GM21367 (cell line): ENCODE data around the gene FAM53A.

ENCODE experiments used
- ATAC-seq: cut with Tn5 transposase; IDR thresholded peaks from one replicate; pipeline ENCODE4 v1.9.1; 2021; ENCODE audit not compliant: unreplicated experiment

The FAM53A gene

DNA sequence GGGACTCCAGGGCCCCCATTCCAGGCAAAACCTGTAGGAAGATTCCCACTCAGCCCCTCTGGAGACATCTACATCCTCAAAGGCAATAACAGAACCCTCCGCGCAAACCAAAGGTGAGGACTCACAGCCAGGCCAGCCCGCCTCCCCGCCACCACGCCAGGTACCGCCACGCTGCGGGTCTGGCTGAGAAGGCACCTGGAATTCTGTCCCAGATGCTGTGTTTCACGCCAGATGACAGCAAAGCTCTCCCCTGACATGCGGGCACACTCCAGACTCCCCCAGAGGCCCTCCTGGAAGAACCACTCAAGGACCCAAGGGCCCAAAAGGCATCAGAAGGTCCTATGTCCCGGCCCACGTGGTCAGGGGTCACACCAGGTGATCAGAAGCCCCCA, 59.6 kb downstream of the FAM53A start:
- no peak for ATAC-seq

GRCh38 chr4:1623821-1624518, 60.1 kb downstream of the FAM53A start:
- ATAC-seq: no peak

DNA sequence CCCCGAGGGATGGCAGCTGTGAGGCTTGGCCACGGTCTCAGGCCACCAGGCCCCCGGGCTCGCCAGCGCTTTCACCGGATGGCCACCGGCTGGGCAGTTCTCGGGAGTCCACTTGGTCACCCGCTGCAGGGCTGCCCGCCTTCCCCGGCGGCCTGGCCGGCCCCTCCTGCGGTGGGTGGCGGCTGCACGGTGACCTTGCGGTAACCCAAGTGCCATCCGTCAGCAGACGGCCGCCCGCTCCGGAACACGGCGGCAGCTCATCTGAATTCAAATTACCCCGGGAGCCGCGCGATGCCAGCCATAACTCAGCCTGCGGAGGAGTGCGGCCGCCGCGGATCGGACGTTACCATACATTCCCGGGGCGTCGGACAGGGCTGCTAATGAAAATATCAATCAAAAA, 60.7 kb downstream of the FAM53A start:
- ATAC-seq: no peak

DNA sequence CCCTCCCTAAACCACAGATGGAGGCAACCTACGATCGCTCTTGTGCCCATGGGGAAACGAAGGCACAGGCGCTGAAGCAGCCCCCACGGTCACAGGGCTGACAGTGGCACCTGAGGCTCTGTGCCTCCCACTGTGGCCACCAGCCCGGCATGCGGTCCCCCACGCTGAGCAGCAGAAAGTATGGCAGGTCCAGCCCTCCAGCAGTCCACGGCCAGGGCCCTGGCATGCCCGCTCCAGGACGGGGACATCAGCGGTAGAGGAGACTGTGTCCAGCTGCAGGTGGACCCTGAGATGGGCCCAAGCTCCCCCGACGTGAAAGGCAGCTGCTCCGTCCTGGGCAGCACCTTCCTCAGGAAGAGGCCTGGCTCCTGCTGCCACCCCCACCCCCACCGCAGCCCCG, 61.2 kb downstream of the FAM53A start:
- ATAC-seq: no peak

- no peak for ATAC-seq
These were observed 61.9 kb downstream of the FAM53A start for GRCh38 chr4:1622238-1622637.

DNA sequence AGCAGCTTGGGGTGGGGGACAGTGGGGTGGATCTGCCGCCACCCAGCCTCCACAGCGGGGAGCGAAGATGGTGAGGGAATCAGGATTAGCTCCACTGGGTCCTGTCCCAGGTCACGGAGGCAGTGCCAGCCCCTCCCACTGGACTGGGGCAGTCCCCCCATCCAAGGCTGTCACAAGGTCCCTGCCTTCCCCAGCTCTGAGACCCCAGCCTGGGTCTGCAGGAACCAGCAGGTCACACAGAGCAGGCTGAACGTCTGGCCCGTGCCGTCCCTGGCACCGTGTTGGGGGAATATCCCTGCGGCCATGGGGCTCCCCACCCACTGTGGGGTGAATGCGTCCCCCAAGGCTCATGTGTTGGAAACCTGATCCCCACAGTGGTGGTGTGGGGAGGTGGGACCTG, 62.6 kb downstream of the FAM53A start:
- no peak for ATAC-seq

DNA sequence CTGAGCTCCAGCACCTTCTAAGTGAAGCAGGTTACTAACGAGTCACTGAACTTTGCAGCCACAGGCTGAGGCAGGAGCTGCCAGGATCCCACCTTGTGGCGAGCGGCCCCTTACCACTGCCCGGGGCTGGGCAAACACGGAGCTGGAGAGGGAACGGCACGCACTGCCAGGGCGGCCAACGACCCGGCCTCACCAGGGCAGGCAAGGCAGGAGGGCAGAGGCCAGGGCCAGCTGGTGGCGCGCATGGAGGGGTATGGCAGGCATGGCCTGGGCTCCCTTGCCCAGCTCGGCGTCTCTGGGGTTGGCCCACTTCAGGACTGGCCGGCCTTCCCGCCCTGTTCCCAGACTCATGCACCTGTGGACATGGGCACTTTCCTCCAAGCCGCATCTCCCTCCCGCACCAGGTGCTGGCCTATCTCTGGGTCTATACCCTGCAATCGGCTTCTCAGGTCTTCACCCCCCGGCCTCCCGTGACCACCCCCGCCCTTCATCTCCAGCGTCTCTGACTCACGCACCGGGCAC, 64.9 kb downstream of the FAM53A start:
- no peak for ATAC-seq

DNA sequence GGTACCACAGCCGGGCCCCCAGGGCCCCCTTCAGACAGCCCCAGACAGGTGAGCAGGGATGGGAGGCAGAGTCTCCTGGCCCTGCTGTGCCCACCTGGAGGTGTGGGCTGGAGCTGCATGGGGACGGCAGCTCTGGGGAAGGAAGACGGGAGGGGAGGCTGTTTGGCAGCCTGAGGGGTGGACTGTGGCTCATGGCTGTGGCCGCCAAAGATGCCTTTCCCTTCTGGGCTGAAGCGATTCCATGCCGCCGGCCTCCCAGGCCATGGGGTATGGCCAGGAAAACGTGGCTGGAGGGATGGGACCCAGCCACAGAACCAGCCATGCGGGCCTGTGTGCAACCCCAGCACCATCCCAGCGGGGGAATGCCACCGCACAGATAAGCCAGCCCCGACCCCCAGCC, 65.7 kb downstream of the FAM53A start:
- no peak for ATAC-seq

- no peak for ATAC-seq
These were observed 67.6 kb downstream of the FAM53A start for GRCh38 chr4:1616557-1616930.

DNA sequence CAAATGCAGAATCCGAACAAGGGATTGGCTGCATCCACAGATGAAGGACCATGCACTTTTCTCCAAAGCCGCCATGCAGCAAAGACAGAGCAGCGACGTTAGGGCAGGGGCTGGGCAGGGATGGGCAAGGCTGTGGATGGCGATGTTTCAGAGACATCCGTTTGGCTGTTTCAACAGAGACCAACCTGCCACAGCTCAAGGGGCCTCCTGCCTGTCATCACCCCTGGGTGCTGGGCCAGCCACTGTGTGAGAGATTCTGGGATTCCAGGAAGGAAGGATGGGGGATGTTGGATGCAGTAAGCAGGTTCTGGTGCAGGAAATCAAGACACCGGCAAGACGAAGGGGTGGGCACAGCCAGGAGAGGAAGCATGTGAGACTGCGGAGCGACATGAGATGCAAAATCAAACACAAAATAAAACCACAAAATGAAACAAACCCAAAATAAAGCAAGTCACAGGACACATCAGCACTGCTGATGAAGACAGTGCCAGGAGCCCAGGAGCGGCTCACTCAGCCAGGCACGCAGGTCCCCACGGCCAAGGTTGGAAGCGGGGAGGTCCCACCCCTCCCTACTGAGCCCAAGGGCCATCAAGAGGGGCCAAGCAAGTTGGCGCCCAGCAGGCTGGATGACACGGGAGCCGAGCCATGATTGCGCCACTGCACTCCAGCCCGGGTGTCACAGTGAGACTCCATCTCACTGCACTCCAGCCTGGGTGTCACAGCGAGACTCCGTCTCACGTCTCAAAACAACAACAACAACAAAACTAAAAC, 68.1 kb downstream of the FAM53A start:
- no peak for ATAC-seq

DNA sequence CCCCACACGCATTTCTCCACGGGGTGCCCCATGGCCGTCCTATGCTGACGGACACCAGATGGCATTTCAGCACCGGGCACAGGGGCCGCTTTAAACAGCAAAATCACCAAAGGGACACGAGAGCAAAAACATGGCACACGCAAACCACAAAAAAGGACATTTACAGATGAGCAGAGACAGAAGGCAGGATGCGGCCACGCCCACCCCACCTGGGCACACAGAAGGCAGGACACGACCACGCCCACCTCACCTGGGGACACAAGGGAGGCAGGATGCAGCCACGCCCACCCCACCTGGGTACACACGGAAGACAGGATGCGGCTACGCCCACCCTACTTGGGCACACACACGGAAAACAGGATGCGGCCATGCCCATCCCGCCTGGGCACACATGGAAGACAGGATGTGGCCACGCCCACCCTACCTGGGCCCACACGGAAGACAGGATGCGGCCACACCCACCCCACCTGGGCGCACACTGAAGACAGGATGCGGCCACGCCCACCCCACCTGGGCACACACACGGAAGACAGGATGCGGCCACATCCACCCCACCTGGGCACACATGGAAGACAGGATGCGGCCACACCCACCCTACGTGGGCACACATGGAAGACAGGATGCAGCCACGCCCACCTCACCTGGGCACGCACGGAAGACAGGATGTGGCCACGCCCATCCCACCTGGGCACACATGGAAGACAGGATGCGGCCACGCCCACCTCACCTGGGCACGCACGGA, 69.1 kb downstream of the FAM53A start:
- ATAC-seq: no peak

GRCh38 chr4:1614502-1614853, 69.6 kb downstream of the FAM53A start:
- no peak for ATAC-seq

DNA sequence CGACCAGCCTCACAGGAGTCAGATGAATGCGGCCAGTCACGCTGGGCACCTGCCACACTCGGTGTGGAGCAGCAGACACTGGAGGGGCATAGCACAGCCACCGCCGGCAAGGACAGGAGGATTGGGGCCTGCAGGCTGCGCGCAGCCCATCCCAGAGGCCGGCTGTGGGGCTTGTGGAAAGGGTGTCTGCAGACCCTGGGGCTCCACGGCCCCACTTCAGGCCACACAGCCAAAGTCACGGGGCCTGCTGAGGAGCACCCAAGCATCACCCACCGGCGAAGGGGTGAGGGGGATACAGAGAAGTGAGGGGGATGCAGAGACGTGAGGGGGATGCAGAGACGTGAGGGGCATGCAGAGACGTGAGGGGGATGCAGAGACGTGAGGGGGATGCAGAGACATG, 70.1 kb downstream of the FAM53A start:
- no peak for ATAC-seq

GRCh38 chr4:1613099-1613495, 71.0 kb downstream of the FAM53A start:
- ATAC-seq: no peak

DNA sequence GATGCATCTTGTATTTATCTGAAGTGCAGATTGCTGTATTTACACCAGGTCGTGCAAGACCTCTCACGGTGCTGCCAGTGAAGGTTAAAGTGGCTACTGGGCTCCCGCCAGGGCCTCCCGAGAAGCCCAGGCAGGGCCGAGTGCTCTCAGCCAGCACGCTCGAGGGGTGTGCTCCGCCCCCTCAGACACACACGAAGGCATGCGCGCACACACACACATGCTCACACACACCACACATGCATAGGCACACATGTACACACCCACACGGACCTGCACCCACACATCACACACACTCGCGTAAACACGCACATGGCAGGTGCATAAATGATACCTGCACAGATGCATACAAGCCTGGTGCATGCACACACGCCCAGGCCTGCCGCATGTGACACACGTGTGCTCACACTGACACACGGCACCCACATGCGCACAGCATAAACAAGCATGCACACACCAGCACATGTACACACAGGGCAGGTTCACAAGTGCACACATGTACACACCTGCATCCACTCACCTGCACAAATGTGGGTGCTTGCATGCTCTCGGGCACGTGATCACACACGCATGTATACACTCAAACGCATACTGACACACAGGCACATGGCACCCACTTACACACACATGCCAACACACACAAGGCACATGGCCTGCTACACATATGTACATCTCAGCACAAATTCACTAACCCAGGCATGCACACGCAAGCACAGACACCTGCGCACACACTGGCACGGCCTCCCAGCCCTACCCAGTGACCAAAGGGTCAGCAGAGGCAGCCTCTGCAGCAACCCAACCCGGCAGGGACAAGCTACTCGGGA, 71.6 kb downstream of the FAM53A start:
- no peak for ATAC-seq

DNA sequence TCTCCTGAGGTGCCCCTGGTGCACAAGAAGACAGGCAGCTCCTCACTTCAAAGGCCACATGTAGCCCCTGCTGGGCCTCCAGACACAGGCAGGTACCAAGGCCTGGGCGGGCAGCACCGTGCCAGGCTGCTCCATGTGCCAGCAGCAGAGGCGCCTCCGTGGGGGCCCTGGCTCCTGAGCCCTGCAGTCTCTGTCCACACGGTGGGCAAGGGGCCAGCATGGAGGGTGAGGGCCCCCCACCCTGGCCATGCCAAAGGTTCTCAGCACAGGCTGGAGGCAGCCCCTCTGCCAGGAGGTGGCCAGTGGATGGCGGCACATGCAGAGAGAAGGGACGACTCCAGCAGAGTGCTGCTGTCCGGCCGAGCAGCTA, 72.6 kb downstream of the FAM53A start:
- ATAC-seq: no peak

- ATAC-seq: no peak
These were observed 73.2 kb downstream of the FAM53A start for GRCh38 chr4:1610791-1611500.

- ATAC-seq: no peak
These were observed 74.0 kb downstream of the FAM53A start for GRCh38 chr4:1609901-1610790.

DNA sequence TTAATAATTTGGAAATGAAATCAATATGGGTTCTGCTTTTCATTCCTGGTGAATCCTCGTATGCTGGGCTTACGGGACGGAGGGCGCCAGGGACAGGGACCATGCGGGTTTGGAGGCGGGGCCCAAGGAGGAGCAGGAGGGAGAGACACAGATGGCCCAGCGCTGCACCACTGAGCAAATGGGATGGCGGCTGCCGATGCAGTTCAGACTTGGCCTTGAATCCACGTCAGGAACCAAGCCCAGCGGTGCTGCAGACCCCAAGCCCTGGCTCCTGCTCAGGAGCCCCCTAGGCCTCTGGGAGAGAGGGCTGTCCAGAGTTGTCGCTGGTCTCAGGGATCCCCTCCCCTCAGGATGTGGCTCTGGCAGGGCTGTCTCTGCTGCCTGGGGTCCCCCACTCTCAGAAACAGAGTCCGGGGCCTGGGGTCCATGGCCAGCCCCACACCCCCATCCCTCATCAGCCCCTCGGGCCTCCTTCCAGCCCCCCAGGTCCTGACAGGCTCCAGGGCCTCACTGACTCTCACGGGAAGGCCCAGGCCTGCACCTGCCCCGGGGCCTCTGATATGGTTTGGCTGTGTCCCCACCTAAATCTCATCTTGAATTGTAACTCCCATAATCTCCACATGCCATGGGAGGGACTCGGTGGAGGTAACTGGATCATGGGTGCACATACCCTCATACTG, 75.2 kb downstream of the FAM53A start:
- ATAC-seq: no peak
